Superior temporal gyrus (tissue), 1 donor: ENCODE results near the gene FAM120B.
"Not testable (repeated sequence)": the region's sequence is repeated elsewhere in the genome, so short reads cannot be mapped to it uniquely, and the experiment has no call there.

Experiments
- DNase-seq: peaks from one replicate; pipeline ENCODE4 v3.0.0-alpha.2; 2016; ENCODE audit errors: extremely low spot score

Gene FAM120B, protein sequence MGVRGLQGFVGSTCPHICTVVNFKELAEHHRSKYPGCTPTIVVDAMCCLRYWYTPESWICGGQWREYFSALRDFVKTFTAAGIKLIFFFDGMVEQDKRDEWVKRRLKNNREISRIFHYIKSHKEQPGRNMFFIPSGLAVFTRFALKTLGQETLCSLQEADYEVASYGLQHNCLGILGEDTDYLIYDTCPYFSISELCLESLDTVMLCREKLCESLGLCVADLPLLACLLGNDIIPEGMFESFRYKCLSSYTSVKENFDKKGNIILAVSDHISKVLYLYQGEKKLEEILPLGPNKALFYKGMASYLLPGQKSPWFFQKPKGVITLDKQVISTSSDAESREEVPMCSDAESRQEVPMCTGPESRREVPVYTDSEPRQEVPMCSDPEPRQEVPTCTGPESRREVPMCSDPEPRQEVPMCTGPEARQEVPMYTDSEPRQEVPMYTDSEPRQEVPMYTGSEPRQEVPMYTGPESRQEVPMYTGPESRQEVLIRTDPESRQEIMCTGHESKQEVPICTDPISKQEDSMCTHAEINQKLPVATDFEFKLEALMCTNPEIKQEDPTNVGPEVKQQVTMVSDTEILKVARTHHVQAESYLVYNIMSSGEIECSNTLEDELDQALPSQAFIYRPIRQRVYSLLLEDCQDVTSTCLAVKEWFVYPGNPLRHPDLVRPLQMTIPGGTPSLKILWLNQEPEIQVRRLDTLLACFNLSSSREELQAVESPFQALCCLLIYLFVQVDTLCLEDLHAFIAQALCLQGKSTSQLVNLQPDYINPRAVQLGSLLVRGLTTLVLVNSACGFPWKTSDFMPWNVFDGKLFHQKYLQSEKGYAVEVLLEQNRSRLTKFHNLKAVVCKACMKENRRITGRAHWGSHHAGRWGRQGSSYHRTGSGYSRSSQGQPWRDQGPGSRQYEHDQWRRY

DNA sequence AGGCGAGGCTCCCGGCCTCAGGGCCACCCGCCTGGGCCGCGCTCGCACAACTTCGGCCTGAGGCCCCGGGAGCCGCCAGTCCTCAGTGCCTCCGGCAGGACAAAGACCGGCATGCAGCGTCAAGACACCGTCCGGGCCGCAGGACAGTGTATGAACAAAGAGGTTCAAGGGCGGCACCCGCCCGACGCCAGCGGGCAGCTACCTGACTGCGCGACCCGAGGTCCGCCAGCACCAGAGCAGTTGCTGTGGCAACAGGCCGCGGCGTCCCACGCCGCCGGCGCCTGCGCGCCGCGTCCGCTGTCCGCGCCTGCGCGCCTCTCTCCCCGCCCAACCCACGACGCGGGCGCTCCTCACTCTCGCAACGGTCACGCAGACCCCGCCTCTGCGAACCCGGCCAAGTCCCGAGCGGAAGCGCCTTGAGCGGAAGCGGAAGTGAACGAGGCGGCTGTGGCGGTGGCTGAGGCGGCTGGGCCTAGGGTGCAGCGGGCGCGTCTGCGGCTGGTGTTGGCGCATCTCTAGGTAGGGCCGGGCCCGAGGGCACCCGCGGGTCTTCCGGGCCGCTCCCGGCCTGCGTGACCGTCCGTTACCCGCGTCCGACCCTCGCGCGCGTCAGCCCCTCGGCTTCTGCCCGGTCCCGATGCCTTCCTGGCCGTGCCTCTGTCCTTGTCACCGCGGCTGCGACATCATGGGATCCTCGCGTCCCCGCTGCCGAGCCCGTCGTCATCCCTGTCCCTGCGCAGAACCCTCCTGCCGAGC lies at the start of gene FAM120B:
Gene FAM120B, plus strand, starts transcription at position 435 of the 756 bp plus-strand sequence. CDS start 10,633 bp downstream, outside the sequence.
- peak; percentile 98 for DNase-seq

DNA sequence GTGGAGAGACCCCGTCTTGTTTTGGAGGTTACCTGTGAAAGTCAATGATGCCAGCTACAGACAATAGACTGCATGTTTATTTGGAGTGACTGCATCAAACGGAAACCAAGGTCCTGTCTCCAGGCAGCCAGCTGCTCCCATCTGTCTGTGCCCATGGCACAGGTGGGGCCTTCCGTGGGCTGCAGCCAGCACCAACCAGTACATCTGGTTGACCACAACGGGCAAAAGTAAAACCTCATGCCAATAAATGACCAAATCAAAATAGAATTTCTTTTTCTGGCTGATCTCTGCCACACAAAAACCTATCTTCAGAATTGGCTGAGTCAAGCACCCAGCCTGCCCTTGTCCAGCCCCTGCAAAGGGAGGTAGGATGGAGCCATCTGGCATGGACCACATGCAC lies 49.2 kb upstream of the FAM120B start:
- DNase-seq = no peak

DNA sequence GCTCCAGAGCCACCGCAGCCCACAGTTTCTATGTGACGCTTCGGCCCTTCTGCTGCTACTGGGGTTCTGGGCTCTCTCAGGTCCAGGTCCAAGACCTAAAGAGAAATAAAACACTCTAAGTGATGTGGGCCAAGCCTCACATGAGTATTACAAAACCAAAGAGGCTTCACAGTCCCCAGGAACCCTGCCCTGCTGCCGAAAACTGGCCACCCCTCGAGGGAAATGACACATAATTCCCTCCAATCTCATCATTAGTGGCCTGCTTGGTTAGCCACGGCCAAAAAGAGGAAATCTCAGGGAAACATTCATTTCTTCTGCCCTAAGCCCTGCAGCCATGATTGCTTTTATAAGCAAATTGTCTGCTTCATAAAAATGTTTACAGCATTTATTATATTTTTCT lies 48.2 kb upstream of the FAM120B start:
- DNase-seq = no peak

DNA sequence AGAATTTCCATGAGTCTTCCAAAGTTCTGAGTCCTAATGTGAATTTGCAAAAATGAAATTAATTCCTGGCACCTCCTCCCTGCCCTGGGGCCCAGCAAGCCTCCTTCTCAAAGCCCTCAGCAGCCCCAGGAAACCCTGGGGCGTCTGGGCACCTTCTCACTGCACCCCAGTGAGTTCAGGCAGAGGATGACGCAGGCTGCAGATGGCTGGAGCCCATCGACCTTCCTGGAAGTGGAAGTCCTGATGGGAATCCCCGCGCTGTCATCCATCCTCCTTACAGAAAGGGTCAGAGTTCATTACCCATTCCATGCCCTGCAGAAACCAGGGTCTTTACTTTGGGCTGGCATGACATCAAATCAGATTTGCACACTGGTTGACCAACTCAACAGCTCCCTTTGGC lies 47.3 kb upstream of the FAM120B start:
- DNase-seq = no peak

DNA sequence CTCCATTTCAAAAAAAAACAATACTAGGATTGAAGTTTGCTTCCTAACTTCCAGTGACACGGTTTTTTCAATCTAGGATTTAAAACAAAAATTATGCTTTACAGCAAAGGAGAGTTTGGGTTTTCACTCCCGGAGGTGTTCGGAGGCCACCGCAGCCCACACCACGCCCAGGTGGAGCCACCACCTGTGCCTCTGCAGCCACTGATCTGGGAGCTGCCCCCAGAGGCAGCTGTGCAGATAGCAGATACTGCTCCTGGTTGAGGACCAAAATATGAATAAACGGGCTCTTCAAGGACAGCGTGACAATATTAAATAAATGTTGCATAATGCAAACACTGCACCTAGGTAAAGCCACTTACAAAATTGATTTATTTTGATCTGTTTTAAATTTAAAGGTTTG lies 45.9 kb upstream of the FAM120B start:
- no peak for DNase-seq

DNA sequence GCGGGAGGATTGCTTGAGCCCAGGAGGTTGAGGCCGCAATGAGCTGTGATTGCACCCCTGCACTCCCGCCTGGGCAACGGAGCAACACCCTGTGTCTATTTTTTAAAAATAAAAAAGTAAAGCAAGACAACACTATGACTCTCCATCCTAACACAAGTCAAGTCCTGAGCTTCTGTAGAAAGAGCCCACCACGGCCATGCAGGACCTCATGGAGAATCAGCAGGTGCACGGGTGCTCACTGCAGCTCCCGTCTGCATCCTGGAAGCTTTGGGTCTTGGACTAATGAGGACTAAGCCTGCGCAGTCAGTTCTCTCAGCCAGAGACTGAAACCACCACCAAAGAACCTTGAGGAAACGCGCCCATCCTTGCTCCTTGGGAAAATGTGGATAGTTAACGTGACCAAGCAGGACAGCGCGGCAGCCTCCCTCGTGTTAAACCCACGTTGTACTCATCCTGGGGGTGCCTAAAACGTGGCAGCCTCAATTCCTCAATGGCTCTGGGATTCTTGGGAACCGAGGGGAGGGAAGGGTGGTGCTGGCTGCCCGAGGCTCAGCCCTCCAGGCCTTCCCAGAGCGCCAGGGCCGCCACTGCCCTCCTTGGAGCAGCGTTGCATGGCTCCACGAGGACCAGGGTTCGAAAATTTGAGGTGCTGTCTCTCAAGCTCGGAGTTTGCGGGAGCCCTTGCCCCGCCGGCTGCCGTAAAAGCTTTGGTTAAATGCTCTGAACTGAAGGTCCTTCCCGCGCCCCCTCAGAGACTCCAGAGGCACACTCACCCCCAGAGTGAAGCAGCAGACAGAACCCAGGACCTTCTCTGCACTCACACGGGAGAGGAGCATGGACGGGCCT lies 44.7 kb upstream of the FAM120B start:
- DNase-seq = no peak

DNA sequence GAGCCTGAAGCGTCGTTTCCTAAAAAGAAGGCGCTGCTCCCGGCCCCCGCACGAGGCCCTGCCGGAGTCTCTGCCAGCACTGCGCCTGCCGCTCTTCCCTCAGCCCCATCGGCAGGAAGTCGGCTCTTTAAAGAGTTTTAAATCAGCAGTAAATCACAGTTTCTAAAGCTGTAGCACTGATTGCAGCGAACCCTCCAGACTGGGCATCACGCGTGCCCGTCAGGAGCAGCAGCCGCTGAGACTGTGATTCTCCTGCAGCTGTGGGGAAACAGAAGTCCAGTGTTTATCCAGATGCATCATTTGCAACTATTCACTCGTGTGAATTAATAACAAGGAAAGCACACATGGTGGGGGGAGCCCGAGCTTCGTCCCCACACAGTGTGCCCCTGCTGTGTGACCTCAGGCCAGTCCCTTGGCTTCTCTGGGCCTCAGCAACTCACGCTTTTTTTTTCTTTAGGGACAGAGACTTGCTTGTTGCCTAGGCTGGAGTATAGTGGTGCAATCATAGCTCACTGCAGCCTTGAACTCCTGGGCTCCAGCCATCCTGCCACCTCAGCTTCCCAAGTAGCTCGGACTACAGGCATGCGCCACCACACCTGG lies 44.0 kb upstream of the FAM120B start:
- peak; percentile 83 for DNase-seq

DNA sequence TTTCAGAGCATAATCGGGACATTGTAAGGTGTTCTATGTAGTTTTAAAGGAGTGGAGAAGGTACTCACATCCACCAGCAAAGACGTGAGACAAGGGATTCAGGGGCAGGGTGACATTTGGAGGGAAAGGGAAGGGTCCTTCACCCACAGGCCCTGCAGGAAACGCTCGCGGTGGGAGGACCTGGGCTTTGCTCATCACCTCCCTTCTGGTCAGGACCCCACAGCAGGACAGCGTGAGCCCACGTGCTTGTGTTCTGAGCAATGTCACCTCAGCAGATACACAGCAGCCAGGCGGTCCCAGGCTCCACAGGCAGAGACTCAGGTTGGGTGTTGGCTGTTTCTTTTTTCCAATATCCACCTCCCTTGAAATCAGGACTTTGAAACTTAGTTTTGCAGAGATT lies 43.1 kb upstream of the FAM120B start:
- no peak for DNase-seq

DNA sequence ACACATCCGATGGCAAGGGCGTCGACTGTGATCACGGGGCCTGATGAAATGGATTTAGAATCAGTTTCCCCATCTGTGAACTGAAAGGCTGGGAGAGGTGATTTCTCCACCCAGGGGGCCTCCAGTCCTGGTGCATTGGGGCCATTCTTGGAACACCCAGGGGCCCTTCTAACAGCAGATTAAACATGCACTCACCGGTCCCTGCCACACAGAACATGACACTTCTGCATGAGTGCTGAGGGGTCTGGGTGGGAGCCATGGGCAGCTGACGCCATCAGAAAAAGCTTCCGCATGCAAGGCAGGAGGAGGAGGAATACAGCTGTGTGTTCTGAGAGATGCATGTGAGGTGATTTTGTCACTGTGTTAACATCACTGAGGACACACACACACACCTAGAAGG lies 42.5 kb upstream of the FAM120B start:
- no peak for DNase-seq

DNA sequence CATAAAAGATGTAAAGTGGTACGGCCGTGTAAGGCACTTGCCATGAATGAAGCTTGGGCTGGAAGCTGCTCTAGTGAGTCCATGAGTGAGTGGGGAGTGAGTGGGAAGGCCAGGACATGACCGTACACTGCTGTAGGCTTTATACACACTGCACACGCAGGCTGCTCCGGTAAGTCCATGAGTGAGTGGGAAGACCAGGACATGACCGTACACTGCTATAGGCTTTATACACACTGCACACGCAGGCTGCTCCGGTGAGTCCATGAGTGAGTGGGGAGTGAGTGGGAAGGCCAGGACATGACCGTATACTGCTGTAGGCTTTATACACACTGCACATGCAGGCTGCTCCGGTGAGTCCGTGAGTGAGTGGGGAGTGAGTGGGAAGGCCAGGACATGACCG lies 41.9 kb upstream of the FAM120B start:
- DNase-seq = not testable (repeated sequence)

DNA sequence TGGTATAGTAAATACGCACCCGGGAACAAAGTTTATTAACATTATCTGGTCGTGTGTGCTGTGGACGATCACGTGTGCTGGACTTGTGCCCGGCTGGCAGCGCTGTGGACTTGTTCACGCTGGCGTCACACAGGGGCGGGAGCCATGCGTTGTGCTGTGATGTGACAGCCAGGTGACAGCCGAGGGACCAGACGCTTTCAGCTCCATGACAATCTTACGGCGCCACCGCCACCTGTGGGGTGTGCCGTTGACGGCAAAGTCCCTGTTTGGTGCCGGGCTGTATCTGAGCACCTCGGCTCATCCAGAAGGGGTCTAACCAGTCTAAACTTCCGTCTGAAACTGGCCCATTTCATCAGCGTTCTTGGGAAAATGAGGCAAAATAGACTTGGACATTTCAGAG lies 40.9 kb upstream of the FAM120B start:
- DNase-seq = peak; percentile 84

DNA sequence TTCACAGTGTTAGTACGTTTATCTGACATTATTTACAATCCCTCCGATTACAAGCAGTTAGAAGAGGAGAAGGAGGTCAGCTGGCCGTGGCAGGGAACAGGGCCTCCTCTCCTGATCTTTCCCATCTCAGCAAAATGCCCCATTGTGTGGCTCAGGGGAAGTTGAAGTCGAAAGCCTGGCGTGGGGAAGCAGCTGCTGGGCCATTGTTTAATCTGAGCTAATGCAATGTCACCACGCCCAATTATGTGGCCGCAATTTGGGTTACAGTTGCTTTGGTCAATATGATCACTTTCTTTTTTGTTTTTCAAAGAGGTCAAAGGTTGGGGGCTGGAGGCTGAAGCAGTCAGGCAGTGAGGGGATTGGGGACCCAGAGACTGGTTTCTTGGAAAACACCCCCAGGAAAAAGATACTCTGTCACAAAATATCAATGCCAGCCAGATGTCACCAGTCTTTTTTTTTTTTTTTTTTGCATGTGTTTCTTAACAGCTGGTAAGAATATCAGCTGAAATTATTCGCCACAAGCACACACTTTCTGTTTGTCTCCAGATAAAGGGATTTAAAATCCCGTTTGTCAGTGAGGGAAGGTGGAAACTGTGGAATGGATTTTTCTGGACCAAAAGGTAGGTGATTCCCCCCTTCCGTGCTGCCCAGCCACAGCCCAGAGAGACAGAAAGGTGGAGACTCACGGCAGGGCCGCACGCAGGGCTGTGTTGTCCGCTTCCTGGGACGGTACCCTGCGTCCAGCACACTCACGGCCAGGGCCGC lies 40.3 kb upstream of the FAM120B start:
- DNase-seq = peak; percentile 87

DNA sequence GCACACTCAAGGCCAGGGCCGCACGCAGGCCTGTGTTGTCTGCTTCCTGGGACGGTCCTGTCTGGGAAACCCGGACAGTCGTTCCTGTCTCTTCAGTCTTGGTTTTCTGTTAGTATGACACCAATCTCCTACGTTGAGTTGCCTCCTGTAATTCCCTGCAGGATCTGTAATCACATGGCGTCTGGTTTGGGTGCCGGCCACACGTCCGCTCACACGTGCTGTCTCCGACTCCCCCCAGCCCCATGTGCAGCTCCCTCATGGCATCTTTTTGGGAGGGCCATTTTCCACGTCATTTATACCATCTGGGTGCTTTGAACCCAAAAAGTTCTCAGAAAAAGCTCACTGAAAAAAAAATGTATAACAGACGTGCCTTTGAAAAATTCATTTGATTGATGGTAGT lies 38.9 kb upstream of the FAM120B start:
- DNase-seq = no peak

DNA sequence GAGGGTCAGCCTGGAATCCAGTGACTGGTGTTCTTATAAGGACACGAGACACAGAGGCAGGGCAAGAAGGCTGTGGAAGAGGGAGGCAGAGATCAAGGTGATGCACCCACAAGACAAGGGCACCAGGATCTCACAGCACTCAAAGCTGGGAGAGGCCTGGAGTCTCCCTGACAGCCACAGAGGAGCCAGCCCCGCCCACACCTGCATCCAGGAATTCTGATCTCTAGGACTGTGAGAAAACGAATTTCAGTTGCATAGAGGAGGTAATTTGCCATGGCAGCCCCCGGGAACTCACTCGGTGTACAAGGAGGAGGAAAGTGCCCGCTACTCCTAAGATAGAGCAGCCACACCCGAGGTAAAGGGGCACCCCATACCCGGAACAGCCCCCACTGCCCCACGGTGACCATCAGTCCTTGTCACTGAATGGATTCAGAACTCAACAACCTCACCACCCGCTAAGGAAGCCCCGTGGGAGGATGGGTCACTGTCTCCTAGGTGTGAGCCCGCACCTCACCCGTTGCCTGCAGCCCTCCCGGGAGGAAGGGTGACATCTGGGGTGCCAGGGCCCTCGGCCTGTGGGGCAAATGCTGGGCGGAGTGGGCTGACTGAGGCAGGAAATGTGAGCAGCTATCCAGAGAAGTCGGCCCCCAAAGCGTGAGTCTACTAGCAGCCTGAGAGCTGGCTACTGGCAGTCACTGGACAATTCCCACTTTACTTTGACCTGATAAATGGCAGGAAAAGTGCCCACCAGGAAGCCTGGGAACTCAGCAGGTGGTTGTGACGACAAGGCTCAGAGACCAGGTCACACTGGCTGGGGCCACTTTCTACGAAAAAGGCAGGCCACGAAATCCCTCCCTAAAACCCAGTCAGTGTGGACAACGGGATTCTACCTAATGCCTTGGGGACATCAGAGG lies 38.1 kb upstream of the FAM120B start:
- DNase-seq = no peak

DNA sequence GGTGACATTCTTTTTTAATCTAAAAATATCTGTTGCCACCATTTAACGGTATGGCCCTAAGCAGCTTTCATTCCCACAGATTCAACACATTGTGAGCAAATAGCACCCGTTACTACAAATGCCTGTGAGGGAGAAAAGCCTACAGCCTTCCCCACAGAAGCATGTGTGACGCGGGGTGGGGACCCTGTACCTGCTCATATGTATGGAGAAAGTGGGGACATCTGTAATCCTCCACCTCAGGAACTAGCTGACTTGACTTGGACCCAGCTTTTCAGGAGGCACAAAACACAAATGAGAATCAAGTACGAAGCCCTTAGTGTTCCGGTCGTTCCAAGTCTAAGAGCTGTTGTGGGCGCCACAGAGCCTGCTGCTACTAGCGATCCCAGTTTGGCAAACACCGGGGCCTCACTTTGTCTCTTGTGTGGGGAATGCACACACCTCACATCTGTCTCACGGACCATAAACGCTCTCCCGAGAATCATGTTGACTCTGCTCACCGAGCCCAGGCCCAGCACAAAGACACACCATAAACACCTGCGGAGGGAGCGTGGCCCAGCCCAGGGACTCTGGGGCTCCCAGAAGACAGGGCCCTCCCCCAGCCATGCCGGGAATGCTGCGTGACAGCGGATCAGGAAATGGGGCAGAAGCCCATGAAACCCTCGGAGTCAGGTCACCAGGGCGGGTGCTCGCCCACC lies 37.3 kb upstream of the FAM120B start:
- no peak for DNase-seq

DNA sequence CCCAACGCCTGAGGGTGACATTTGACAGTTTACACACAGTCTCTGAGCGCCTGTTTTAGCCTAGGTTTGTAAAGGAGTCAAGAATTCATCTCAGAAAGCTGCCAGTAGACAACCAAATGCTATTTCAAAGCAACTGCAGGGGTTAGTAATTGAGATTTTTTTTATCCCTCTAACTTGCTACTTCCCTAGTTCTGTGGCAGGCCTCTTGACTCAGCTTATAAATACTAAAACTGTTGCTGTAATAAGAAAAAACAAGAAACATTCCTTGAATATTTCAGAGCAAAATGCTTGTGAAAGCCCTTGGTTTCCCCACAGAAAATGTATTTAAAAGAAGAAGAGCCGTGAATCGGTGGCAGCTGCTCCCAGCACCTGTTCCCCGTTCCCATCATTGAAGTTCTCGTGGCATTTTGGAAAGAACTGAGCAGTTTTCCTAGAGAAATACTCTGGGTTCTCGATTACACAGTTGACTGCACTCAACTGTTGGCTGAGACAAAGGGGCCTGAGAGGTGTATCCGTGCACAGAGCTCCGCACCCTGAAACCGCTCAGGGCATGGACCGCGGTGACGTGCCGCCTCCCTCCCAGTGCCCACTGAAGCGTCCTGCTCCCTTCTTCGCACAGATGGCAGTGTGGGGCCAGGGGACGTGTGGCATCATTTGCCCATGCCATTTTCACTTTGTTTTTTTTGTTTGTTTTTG lies 36.6 kb upstream of the FAM120B start:
- DNase-seq = no peak

DNA sequence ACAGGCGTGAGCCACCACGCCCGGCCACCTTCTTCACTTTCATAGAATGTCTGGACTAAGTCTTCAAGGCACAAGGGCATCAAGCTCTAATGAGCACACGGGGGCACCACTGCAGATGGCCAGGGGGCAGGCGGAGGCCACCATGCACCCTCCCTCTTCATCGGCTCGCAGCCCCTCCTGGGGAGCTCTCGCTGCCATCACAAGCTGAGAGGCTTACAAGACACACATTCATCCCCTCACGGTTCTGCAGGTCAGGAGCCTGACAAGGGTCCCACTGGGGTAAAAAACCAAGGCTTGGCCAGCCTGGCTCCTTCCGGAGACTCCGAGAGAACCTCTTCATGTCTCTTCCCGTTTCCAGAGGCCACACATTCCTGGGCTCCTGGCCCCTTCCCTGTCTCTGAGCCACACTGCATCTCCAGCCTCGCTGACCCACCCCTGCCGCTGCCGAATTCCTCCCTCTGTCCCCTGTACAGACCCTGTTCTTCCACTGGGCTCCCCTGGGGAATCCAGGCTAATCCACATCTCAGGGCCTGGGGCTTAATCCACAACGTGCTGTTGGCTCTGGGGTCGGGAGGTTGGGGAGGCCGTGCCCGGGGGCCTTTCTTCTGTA lies 35.5 kb upstream of the FAM120B start:
- no peak for DNase-seq
